Sigmoid colon (tissue), 7 donors: Measurements from ENCODE around the gene RPL36AL. TPM values are rescaled to one million over a fixed set of nuclear protein-coding genes. Genes with fewer than 3 reads are reported as not detected.

Source experiments
- DNase-seq: peaks from one replicate; pipeline ENCODE4 v3.0.0-alpha.2; 2019
- H3K27ac ChIP-seq, 4 donors: fragments of 200-600 bp; sonication (generic); one replicate each; pipeline ENCODE4 v1.5.1; 2016 to 2019; ENCODE audit warnings: mild to moderate bottlenecking in 1 of 4
- H3K27me3 ChIP-seq, 3 donors: fragments of 200-600 bp; sonication (generic); one replicate each; pipeline ENCODE4 v1.5.1; 2019; ENCODE audit warnings: mild to moderate bottlenecking in 1 of 3
- H3K36me3 ChIP-seq, 4 donors: fragments of 200-600 bp; sonication (generic); one replicate each; pipeline ENCODE4 v1.5.1; 2016 to 2019
- H3K4me1 ChIP-seq, 4 donors: fragments of 200-600 bp; sonication (generic); one replicate each; pipeline ENCODE4 v1.5.1; 2017 to 2019
- H3K4me3 ChIP-seq, 4 donors: fragments of 200-600 bp; sonication (generic); one replicate each; pipeline ENCODE4 v1.5.1; 2017 to 2019; ENCODE audit warnings: mild to moderate bottlenecking in 2 of 4, moderate library complexity in 1 of 4
- H3K9me3 ChIP-seq, 4 donors: fragments of 200-600 bp in 3 of 4; sonication (generic) in 3 of 4; one replicate each; pipeline versions ENCODE4 v1.5.1 to v1.6.1; 2013 to 2019
- CTCF ChIP-seq, 4 experiments: fragments of 450-650 bp in 3 of 4; fragments of 200-600 bp in 1 of 4; IDR thresholded peaks; one replicate each; pipeline ENCODE4 v1.5.1; 2016 to 2019; ENCODE audit warnings: antibody characterized with exemption in 4 of 4, mild to moderate bottlenecking in 3 of 4, moderate library complexity in 2 of 4
- EP300 ChIP-seq, 4 donors: sonication (generic); formaldehyde crosslinking; IDR thresholded peaks; one replicate each; pipeline ENCODE4 v1.6.1; 2017; ENCODE audit warnings: antibody characterized with exemption in 4 of 4
- POLR2A ChIP-seq, 2 donors: fragments of 450-650 bp; IDR thresholded peaks; one replicate each; pipeline ENCODE4 v1.6.1; 2016; ENCODE audit warnings: antibody characterized with exemption in 2 of 2, mild to moderate bottlenecking in 2 of 2, moderate library complexity in 2 of 2
- POLR2AphosphoS5 ChIP-seq, 4 donors: sonication (generic); formaldehyde crosslinking; IDR thresholded peaks; one replicate each; pipeline ENCODE4 v1.6.1; 2017; ENCODE audit warnings: antibody characterized with exemption in 4 of 4
- WGBS, 2 donors: extraction: QIAGEN DNeasy Blood & Tissue Kit; methylation state at CpG; one replicate each; pipeline ENCODE4 v1.1.7; 2013; 5-methylcytosine and 5-hydroxymethylcytosine counted together
- intact Hi-C: fragments of 100-400 bp; cut with DNase I; formaldehyde crosslinking; loops from one replicate; pipeline ENCODE4 v1.15.1; 2023
- polyA plus RNA-seq, 3 donors: library from polyadenylated mRNA; stranded (reverse); fragments of 200-250 nt; gene quantifications; one replicate each; pipeline ENCODE4 v1.2.3, GENCODE V29; 2013
- total RNA-seq, 4 donors: library from RNA; depleted of rRNA; stranded (reverse); fragments of >200 nt; gene quantifications; one replicate each; pipeline ENCODE4 v1.1.0, GENCODE V29; 2016
- donor health status: healthy with polysubstance abuse.
- donor health status: Bipolar disorder and iron deficiency.
- donor health status: healthy.

The RPL36AL gene
- total and polyA plus RNA-seq, 7 donors = 183 to 799 (median 446) TPM

- no peaks in the 10 kb centered on the region for H3K9me3 ChIP-seq
- no peaks in the 10 kb centered on the region for H3K36me3 ChIP-seq
- no peak overlapping the region for H3K27ac ChIP-seq
- no peak for DNase-seq
- TF ChIP-seq POLR2AphosphoS5 (IDR thresholded peaks at IDR 0.05) = no peak
- TF ChIP-seq POLR2A (IDR thresholded peaks at IDR 0.05) = no peak
- no peak for TF ChIP-seq CTCF (IDR thresholded peaks at IDR 0.05)
- TF ChIP-seq EP300 (IDR thresholded peaks at IDR 0.05) = no peak
- no peak overlapping the region for H3K4me3 ChIP-seq
- no peaks in the 10 kb centered on the region for H3K4me1 ChIP-seq
- intact Hi-C loops = no loop called here
- no peaks in the 10 kb centered on the region for H3K27me3 ChIP-seq
- WGBS, 2 donors = 97% methylated on average over 6 of the region's 6 CpGs
Observed at GRCh38 chr14:49653508-49653907, 33.1 kb upstream of the RPL36AL start.

- Histone ChIP-seq H3K4me3 (no peak overlapping the region), H3K36me3 (peaks cover 0 to 3% (median 1%) of the 10 kb centered on the region in 4 donors), H3K27ac (peak overlapping the region in 3 of 4 donors; percentile 12 to 51 (median 16)), H3K4me1 (peaks cover 0 to 15% (median 13%) of the 10 kb centered on the region in 4 donors), H3K27me3 (no peaks in the 10 kb centered on the region), H3K9me3 (no peaks in the 10 kb centered on the region)
- DNase-seq = no peak
- no peak for TF ChIP-seq EP300 (IDR thresholded peaks at IDR 0.05)
- no peak for TF ChIP-seq POLR2A (IDR thresholded peaks at IDR 0.05)
- TF ChIP-seq CTCF (IDR thresholded peaks at IDR 0.05) = no peak
- no peak for TF ChIP-seq POLR2AphosphoS5 (IDR thresholded peaks at IDR 0.05)
- intact Hi-C loops = no loop called here
Observed at GRCh38 chr14:49642163-49642562, 21.7 kb upstream of the RPL36AL start.

- intact Hi-C loops = no loop called here
- Histone ChIP-seq H3K4me1 (peaks cover 0 to 20% (median 15%) of the 10 kb centered on the region in 4 donors), H3K27me3 (no peaks in the 10 kb centered on the region), H3K4me3 (no peak overlapping the region), H3K27ac (peak overlapping the region in 3 of 4 donors; percentile 12 to 51 (median 16)), H3K9me3 (no peaks in the 10 kb centered on the region), H3K36me3 (peaks cover 0 to 7% (median 2%) of the 10 kb centered on the region in 4 donors)
- DNase-seq = no peak
- TF ChIP-seq POLR2A (IDR thresholded peaks at IDR 0.05) = no peak
- TF ChIP-seq EP300 (IDR thresholded peaks at IDR 0.05) = no peak
- no peak for TF ChIP-seq CTCF (IDR thresholded peaks at IDR 0.05)
- TF ChIP-seq POLR2AphosphoS5 (IDR thresholded peaks at IDR 0.05) = peak in 1 of 4 donors; percentile 7
- 12 to 53% methylated on average over 8 of the region's 8 CpGs for WGBS, 2 donors
Observed at GRCh38 chr14:49641697-49642129, 21.3 kb upstream of the RPL36AL start.

- Histone ChIP-seq H3K27me3 (no peaks in the 10 kb centered on the region), H3K9me3 (no peaks in the 10 kb centered on the region), H3K4me1 (peaks cover 0 to 29% (median 23%) of the 10 kb centered on the region in 4 donors), H3K27ac (peak overlapping the region in 2 of 4 donors; percentile 12 to 51), H3K4me3 (no peak overlapping the region), H3K36me3 (peaks cover 0 to 9% (median 2%) of the 10 kb centered on the region in 4 donors)
- intact Hi-C loops = no loop called here
- no peak for DNase-seq
- WGBS, 2 donors = 82 to 94% methylated on average over 7 of the region's 7 CpGs
- no peak for TF ChIP-seq EP300 (IDR thresholded peaks at IDR 0.05)
- no peak for TF ChIP-seq POLR2A (IDR thresholded peaks at IDR 0.05)
- no peak for TF ChIP-seq POLR2AphosphoS5 (IDR thresholded peaks at IDR 0.05)
- no peak for TF ChIP-seq CTCF (IDR thresholded peaks at IDR 0.05)
Observed at GRCh38 chr14:49640540-49641417, 20.4 kb upstream of the RPL36AL start.
